K562 (cell line): Measurements from ENCODE around the gene SMYD2.

Source experiments
- MAFK ChIP-seq: IDR thresholded peaks from 2 replicates; pipeline ENCODE4 v1.6.1; 2011; ENCODE audit warnings: low read length, improper control_type of control experiment
- MEIS2 ChIP-seq: fragments of 450-650 bp; IDR thresholded peaks from 2 replicates; pipeline ENCODE4 v1.6.1; 2014; ENCODE audit warnings: mild to moderate bottlenecking; ENCODE audit not compliant: partially characterized antibody

DNA sequence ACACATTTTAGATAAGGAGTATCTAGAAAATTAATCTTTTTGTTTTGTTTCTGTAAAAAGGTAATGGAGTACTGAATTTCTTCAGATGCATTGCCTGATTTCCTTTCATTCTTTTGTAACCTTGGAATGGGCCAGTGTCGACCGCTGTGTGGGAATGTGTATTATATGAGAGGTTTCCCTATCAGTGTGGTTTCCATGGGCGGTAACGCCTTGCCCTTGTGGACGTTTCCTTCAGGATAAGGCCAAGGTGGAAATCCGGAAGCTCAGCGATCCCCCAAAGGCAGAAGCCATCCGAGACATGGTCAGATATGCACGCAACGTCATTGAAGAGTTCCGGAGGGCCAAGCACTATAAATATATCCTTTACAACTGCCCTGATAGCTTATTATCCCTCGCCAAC, 49.8 kb downstream of the SMYD2 start:
- TF ChIP-seq MEIS2 (no peak), MAFK (no peak)
